Esophagus squamous epithelium (tissue), 5 donors: Measurements from ENCODE around the gene EDAR. TPM values are rescaled to one million over a fixed set of nuclear protein-coding genes. Genes with fewer than 3 reads are reported as not detected.

Source experiments
- DNase-seq: peaks from one replicate; lab custom pipeline; 2025; lab: John Stamatoyannopoulos, UW
- H3K27ac ChIP-seq, 4 donors: fragments of 200-600 bp; sonication (generic); one replicate each; pipeline ENCODE4 v1.5.1; 2016 to 2019; ENCODE audit warnings: mild to moderate bottlenecking in 1 of 4
- H3K27me3 ChIP-seq, 4 donors: fragments of 200-600 bp; sonication (generic); 1 replicate in 3 of 4; 2 replicates in 1 of 4; pipeline versions ENCODE4 v1.5.1 to v1.6.0; 2017 to 2021; ENCODE audit warnings: antibody characterized with exemption in 1 of 4
- H3K36me3 ChIP-seq, 3 donors: fragments of 200-600 bp; sonication (generic); one replicate each; pipeline ENCODE4 v1.5.1; 2016 to 2019
- H3K4me1 ChIP-seq, 3 donors: fragments of 200-600 bp; sonication (generic); one replicate each; pipeline ENCODE4 v1.5.1; 2017 to 2019
- H3K4me3 ChIP-seq, 4 donors: fragments of 200-600 bp; sonication (generic); 1 replicate in 3 of 4; 2 replicates in 1 of 4; pipeline ENCODE4 v1.5.1; 2016 to 2019; ENCODE audit warnings: mild to moderate bottlenecking in 2 of 4, moderate library complexity in 1 of 4
- H3K9me3 ChIP-seq, 3 donors: fragments of 200-600 bp; sonication (generic); one replicate each; pipeline ENCODE4 v1.5.1; 2016 to 2019
- CTCF ChIP-seq, 6 experiments: fragments of 450-650 bp in 4 of 6; fragments of 200-600 bp in 2 of 6; sonication (generic) in 2 of 6; IDR thresholded peaks; one replicate each; pipeline ENCODE4 v1.5.1; 2016 to 2019; ENCODE audit warnings: antibody characterized with exemption in 6 of 6, mild to moderate bottlenecking in 4 of 6, moderate library complexity in 4 of 6
- POLR2A ChIP-seq, 4 donors: fragments of 450-650 bp; IDR thresholded peaks; one replicate each; pipeline ENCODE4 v1.6.1; 2017; ENCODE audit warnings: antibody characterized with exemption in 4 of 4, mild to moderate bottlenecking in 4 of 4, moderate library complexity in 3 of 4
- WGBS, 2 donors: methylation state at CpG; one replicate each; pipeline ENCODE4 v1.1.5; 2018; 5-methylcytosine and 5-hydroxymethylcytosine counted together
- intact Hi-C: fragments of 100-400 bp; cut with DNase I; formaldehyde crosslinking; loops from one replicate; pipeline ENCODE4 v1.15.0; 2022
- total RNA-seq, 4 donors: library from RNA; depleted of rRNA; stranded (reverse); fragments of >200 nt; gene quantifications; one replicate each; pipeline ENCODE4 v1.1.0, GENCODE V29; 2016
- donor health status: DM: yes; HTN: yes; CAD: no.

Gene EDAR
- total RNA-seq, 4 donors from 2014 or later = 3.9 to 5.3 (median 4.4) TPM

GRCh38 chr2:109030870-109031475 lies 42.0 kb upstream of the EDAR start:
- intact Hi-C loops = no loop called here
- H3K27ac ChIP-seq = peak overlapping the region; percentile 9 to 64 (median 44)
- H3K36me3 ChIP-seq = no peaks in the 10 kb centered on the region
- 69 to 72% methylated on average over 10 to 12 of the region's 14 CpGs for WGBS, 2 donors
- H3K4me3 ChIP-seq = peak overlapping the region; percentile 31 to 68 (median 44)
- H3K4me1 ChIP-seq = peaks cover 2 to 22% (median 6%) of the 10 kb centered on the region in 3 donors
- DNase-seq = no peak
- TF ChIP-seq POLR2A (IDR thresholded peaks at IDR 0.05) (no peak), CTCF (IDR thresholded peaks at IDR 0.05) (no peak)
- peaks cover 0 to 9% (median 0%) of the 10 kb centered on the region in 4 donors for H3K27me3 ChIP-seq
- no peaks in the 10 kb centered on the region for H3K9me3 ChIP-seq

GRCh38 chr2:109029490-109030201 lies 40.6 kb upstream of the EDAR start:
- 68 to 73% methylated on average over 6 of the region's 6 CpGs for WGBS, 2 donors
- no peak overlapping the region for H3K27ac ChIP-seq
- intact Hi-C loops = no loop called here
- no peak for TF ChIP-seq CTCF (IDR thresholded peaks at IDR 0.05)
- H3K4me3 ChIP-seq = no peak overlapping the region
- H3K36me3 ChIP-seq = no peaks in the 10 kb centered on the region
- no peak for DNase-seq
- peaks cover 0 to 9% (median 0%) of the 10 kb centered on the region in 4 donors for H3K27me3 ChIP-seq
- no peaks in the 10 kb centered on the region for H3K9me3 ChIP-seq
- peaks cover 2 to 22% (median 6%) of the 10 kb centered on the region in 3 donors for H3K4me1 ChIP-seq

GRCh38 chr2:109028738-109029489 lies 39.9 kb upstream of the EDAR start:
- TF ChIP-seq CTCF (IDR thresholded peaks at IDR 0.05) (no peak), POLR2A (IDR thresholded peaks at IDR 0.05) (no peak)
- Histone ChIP-seq H3K9me3 (no peaks in the 10 kb centered on the region), H3K27ac (no peak overlapping the region), H3K36me3 (no peaks in the 10 kb centered on the region), H3K27me3 (peaks cover 0 to 9% (median 0%) of the 10 kb centered on the region in 4 donors), H3K4me1 (peaks cover 2 to 22% (median 6%) of the 10 kb centered on the region in 3 donors), H3K4me3 (no peak overlapping the region)
- 85 to 91% methylated on average over 5 of the region's 5 CpGs for WGBS, 2 donors
- intact Hi-C loops = no loop called here
- no peak for DNase-seq

- H3K9me3 ChIP-seq = no peaks in the 10 kb centered on the region
- intact Hi-C loops = no loop called here
- TF ChIP-seq CTCF (IDR thresholded peaks at IDR 0.05) (no peak), POLR2A (IDR thresholded peaks at IDR 0.05) (no peak)
- peaks cover 2 to 21% (median 6%) of the 10 kb centered on the region in 3 donors for H3K4me1 ChIP-seq
- H3K4me3 ChIP-seq = no peak overlapping the region
- no peak overlapping the region for H3K27ac ChIP-seq
- no peaks in the 10 kb centered on the region for H3K36me3 ChIP-seq
- 76 to 91% methylated on average over 4 to 5 of the region's 6 CpGs for WGBS, 2 donors
- no peak for DNase-seq
- H3K27me3 ChIP-seq = peaks cover 0 to 9% (median 0%) of the 10 kb centered on the region in 4 donors
Measured at GRCh38 chr2:109028277-109028676, 39.3 kb upstream of the EDAR start.
